ENCODE data around the gene EIF4G3. TPM values are rescaled to one million over a fixed set of nuclear protein-coding genes. Genes with fewer than 3 reads are reported as not detected.
A peak's percentile ranks its signal among the peaks of the same experiment; 100 is the strongest.

Gene EIF4G3, protein sequence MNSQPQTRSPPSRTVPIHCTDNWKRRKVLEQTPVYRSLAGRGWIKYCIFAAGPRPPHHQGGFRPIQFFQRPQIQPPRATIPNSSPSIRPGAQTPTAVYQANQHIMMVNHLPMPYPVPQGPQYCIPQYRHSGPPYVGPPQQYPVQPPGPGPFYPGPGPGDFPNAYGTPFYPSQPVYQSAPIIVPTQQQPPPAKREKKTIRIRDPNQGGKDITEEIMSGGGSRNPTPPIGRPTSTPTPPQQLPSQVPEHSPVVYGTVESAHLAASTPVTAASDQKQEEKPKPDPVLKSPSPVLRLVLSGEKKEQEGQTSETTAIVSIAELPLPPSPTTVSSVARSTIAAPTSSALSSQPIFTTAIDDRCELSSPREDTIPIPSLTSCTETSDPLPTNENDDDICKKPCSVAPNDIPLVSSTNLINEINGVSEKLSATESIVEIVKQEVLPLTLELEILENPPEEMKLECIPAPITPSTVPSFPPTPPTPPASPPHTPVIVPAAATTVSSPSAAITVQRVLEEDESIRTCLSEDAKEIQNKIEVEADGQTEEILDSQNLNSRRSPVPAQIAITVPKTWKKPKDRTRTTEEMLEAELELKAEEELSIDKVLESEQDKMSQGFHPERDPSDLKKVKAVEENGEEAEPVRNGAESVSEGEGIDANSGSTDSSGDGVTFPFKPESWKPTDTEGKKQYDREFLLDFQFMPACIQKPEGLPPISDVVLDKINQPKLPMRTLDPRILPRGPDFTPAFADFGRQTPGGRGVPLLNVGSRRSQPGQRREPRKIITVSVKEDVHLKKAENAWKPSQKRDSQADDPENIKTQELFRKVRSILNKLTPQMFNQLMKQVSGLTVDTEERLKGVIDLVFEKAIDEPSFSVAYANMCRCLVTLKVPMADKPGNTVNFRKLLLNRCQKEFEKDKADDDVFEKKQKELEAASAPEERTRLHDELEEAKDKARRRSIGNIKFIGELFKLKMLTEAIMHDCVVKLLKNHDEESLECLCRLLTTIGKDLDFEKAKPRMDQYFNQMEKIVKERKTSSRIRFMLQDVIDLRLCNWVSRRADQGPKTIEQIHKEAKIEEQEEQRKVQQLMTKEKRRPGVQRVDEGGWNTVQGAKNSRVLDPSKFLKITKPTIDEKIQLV (N-terminal part only)
- 47.2 and 55.3 TPM in 2 replicates for total RNA-seq

DNA sequence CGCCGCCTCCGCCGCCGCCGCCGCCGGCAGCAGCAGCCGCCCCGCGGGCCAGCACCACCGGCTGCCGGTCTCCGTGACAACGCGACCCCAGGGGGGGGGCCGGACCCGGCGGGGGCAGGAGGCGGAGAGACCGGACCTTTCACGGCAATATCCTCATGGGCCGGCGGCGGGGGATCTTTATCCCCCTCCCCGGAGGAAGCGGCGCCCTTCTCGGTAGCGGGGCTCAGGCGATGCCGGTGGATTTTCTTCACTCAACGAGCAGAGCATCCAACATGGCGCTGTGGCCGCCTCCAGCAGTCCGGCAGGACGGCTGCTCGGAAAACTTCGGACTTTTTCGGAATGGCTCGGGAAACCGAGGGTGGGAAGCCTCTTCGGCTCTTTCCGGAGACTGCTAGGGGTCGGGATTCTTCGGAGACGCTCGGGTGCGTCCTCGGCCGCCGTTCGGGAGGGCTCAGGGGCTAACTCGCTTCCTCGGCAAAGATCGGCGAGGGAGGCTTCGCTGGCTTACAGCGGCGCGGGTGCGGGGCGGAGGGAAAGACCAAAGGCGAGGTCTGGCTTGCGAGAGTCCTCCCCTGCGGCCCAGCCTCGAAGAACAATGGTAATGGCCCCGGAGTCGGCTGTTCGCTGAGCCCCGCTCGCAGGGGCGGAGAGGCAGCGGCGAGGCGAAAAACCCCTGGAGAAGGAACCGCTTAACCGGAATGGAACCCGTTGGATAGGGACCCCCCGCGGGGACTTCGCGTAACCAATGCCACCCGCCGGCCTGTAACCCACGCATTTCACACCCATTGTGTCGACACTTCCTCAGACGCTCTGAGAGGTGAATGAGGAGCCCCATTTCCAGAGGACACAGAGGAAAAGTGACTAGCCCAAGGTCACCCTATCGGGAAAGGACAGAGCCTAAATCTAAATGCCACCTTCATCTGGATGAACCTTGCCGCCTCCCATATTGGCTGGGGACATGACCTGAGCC lies at the start of gene EIF4G3:
TSS of gene EIF4G3 (minus strand) at position 312 of the 970 bp plus-strand sequence. CDS start 174,155 bp downstream, outside the sequence.

DNA sequence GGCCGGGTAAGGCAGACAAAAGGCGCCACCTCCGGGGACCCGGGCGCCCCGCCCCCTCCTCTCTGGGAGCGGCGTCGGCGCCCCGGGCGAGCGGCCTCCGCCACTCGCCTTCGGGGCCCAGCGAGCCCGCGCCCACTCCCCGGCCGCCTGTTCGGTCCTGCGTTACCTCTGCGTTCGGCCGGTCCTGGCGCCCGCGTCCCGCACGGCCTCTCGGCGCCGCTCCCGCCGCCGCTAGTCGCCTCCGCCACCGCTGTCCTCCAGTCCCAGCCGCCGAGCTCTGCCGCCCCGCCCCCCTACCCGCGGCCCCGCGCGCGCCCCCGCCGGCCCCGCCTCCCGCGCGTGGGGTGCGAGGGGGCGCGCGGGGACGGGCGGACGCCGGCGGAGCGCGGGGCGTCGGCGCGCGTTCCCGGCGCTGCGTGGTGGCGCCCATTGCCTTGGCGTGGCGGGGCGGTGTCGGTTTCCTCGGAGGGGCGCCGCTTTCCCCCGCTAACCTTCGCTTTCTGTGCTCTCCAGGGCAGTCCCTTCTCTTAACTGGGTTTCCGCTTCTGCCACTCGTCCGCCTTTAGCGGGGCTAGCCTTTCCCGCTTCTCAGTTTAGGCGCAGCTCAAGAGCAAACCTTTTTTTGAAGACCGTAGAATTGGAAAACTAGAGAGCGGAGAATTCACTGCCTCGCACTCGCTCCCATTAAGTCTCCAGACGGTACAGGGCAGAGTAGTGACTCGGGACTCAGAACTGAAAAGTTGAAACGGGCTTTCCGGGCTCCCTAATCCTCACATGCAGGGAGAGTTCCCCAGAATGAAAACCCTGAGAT lies 389.5 kb downstream of the EIF4G3 start, which contains the start of gene HP1BP3:
TSS of gene HP1BP3 (minus strand) at position 279 of the 811 bp plus-strand sequence. CDS start 6,867 bp downstream, outside the sequence.

Small RNAs within 50 kb of the gene (small RNA-seq; reads per million reads assigned to genes)
- not detected for gene AL627311.1
- 0.71 reads per million, percentile 8 among the genes with 10 or more reads in this experiment for gene MIR1256
- gene RNU7-200P: not detected

Other genes starting within 250 kb of the EIF4G3 start
- gene ECE1, start 113.6 kb upstream of the EIF4G3 start, total RNA-seq: 166 and 185 TPM in 2 replicates

Measured in hair follicle dermal papilla cell (primary cell).